SK-N-MC (cell line): Measurements from ENCODE around the gene INPP1.

Source experiments
- EZH2 ChIP-seq: fragments of 200-600 bp; sonication (generic); IDR thresholded peaks from one replicate; pipeline ENCODE4 v1.6.1; 2017; ENCODE audit warnings: antibody characterized with exemption
- POLR2AphosphoS5 ChIP-seq: IDR thresholded peaks from 2 replicates; pipeline ENCODE4 v1.6.1; 2012; ENCODE audit warnings: mild to moderate bottlenecking, low read depth, low read length, borderline replicate concordance

- TF ChIP-seq EZH2 (no peak), POLR2AphosphoS5 (no peak)
Observed at GRCh38 chr2:190354003-190354690, 10.8 kb downstream of the INPP1 start.
